ENCODE data around the gene PRR20G.

DNA sequence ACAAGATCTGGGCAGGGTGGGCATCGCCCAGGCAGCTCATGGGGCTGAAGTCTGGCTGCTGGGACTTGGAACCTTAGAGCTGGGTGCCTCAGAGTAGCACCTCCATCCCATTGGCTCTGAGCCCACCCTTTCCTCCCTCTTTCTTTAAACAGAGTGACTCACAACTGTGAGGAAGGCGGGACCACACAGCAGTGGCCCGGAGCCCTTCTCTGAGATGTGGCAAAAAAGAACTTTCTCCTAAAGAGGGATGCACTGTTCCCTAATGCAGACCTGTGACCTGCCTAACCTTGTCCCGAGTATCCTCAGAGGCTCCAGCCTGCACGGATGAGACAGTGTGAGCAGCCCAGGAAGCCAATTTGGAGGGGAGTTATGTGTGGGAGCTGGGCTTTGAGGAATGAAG is 23.6 kb downstream of the PRR20G start:
- TF ChIP-seq, protein P1, sequence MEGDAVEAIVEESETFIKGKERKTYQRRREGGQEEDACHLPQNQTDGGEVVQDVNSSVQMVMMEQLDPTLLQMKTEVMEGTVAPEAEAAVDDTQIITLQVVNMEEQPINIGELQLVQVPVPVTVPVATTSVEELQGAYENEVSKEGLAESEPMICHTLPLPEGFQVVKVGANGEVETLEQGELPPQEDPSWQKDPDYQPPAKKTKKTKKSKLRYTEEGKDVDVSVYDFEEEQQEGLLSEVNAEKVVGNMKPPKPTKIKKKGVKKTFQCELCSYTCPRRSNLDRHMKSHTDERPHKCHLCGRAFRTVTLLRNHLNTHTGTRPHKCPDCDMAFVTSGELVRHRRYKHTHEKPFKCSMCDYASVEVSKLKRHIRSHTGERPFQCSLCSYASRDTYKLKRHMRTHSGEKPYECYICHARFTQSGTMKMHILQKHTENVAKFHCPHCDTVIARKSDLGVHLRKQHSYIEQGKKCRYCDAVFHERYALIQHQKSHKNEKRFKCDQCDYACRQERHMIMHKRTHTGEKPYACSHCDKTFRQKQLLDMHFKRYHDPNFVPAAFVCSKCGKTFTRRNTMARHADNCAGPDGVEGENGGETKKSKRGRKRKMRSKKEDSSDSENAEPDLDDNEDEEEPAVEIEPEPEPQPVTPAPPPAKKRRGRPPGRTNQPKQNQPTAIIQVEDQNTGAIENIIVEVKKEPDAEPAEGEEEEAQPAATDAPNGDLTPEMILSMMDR (tag by site-specific recombination; IDR thresholded peaks at IDR 0.05) = no peak
- no peak for TF ChIP-seq YY2 (tag by site-specific recombination; IDR thresholded peaks at IDR 0.05)
- TF ChIP-seq ZNF23 (tag by site-specific recombination; IDR thresholded peaks at IDR 0.05; ENCODE audit: borderline replicate concordance) = no peak
- no peak for TF ChIP-seq ZNF132 (tag by site-specific recombination; IDR thresholded peaks at IDR 0.05; ENCODE audit: borderline replicate concordance)
- TF ChIP-seq ZBTB48 (tag by site-specific recombination; IDR thresholded peaks at IDR 0.05) = no peak
- TF ChIP-seq, protein P2, sequence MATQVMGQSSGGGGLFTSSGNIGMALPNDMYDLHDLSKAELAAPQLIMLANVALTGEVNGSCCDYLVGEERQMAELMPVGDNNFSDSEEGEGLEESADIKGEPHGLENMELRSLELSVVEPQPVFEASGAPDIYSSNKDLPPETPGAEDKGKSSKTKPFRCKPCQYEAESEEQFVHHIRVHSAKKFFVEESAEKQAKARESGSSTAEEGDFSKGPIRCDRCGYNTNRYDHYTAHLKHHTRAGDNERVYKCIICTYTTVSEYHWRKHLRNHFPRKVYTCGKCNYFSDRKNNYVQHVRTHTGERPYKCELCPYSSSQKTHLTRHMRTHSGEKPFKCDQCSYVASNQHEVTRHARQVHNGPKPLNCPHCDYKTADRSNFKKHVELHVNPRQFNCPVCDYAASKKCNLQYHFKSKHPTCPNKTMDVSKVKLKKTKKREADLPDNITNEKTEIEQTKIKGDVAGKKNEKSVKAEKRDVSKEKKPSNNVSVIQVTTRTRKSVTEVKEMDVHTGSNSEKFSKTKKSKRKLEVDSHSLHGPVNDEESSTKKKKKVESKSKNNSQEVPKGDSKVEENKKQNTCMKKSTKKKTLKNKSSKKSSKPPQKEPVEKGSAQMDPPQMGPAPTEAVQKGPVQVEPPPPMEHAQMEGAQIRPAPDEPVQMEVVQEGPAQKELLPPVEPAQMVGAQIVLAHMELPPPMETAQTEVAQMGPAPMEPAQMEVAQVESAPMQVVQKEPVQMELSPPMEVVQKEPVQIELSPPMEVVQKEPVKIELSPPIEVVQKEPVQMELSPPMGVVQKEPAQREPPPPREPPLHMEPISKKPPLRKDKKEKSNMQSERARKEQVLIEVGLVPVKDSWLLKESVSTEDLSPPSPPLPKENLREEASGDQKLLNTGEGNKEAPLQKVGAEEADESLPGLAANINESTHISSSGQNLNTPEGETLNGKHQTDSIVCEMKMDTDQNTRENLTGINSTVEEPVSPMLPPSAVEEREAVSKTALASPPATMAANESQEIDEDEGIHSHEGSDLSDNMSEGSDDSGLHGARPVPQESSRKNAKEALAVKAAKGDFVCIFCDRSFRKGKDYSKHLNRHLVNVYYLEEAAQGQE (tag by site-specific recombination; IDR thresholded peaks at IDR 0.05) = no peak
